Measurements from ENCODE around the gene CACNA1B.

Gene CACNA1B

DNA sequence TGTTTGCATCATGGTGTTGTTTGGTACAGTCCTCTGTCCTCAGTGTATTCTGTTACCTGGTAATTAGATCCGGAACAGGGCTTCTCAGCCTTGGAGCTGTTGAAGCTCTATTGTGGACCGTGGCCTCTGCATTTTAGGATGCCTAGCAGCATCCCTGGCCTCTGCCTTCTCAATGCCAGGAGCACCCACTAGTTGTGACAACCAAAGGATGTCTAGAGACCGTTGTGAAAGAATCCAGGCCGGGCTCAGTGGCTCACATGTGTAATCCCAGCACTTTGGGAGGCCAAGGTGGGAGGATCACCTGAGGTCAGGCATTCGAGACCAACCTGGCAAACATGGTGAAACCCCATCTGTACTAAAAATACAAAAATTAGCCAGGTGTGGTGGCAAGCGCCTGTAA is 159.6 kb downstream of the CACNA1B start:
- DNase-seq (ENCODE audit: low read depth in 3 of 3) = no peak

DNA sequence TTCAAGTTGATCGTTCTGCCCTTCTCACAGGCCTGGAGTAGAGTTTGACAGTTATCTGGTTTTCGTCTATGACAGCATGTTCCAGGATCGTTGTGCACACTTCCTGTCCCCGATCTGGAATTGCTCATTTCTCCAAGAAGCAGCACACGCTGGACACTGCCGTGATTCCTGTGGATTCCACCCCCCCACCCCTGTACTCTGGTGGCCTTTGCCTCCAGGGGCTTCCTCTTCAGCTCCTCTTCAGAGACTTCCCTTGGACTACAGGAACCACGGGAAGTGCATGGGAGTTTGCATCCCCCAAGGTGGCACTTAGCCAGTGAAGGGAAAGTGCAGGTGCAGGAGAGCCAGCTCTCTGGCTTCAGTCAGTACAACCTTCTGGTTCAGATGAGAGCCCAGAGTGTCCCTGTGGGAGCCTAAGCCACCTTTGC is 160.7 kb downstream of the CACNA1B start:
- DNase-seq (ENCODE audit: low read depth in 3 of 3) = no peak

DNA sequence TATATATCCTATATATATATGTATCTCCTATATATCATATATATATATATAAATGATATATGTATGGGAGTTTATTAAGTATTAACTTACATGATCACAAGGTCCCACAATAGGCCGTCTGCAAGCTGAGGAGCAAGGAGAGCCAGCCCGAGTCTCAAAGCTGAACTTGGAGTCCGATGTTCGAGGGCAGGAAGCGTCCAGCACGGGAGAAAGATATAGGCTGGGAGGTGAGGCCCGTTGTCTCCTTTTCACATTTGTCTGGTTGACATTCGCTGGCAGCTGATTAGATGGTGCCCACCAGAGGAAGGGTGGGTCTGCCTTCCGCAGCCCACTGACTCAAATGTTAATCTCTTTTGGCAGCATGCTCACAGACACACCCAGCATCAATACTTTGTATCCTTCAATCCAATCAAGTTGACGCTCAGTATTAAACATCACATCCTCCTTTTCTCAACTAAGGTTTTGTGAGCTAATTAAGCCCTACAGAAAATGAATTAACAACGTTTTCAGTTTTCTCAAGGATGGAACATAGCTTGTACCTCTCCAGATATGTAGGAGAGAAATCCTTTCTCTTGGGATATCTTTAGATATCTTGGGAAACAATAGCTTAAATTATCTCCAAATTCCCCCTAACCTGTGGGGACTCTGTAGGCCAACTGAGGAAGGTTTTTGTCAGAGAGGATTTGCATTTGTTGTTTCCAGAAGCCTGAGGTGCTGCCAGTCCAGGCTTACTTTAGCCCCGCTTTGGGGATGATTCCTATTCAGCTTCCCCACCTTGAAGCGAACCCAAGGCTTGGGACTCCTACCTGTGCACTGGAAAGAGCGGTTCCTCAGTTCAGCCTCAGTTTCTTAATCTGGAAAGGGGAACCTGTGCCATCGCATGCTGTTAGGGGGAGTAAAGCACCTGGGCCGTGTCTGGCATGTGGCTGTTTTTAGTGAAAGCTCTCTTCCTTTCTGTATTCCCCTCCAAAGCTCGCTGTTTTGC is 163.2 kb downstream of the CACNA1B start:
- no peak for DNase-seq (ENCODE audit: low read depth in 3 of 3)

DNA sequence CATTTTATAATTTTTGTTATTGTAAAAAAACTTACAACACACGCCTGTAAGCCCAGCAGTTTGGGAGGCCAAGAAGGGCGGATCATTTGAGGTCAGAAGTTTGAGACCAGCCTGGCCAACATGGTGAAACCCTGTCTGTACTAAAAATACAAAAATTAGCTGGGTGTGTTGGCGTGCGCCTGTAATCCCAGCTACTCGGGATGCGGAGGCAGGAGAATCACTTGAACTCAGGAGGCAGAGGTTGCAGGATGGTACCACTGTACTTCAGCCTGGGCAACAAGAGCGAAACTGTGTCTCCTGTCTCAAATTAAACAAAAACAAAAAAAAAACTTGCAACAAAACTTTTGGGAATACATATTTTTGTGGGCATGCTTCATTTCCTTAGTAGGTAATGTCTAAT is 164.6 kb downstream of the CACNA1B start:
- no peak for DNase-seq (ENCODE audit: low read depth in 3 of 3)

DNA sequence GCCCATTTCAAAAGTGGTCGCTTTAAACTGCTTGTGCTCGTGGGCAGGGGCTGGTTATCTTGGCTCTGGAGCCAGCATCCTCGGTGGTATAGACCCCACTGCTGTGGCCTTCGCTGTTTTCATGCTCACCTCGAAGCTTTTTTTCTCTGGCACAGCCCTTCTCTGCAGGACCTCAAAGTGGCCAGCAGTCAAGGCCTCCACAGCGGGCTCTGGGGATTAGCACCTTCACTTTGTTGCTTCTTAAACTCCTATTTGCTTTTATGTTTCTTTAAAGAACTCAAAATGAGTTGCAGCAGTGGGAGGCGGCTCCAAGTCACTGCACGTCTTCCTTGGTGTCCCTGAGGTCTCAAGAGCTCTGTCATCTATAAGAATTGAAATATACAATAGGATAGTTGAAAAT is 165.1 kb downstream of the CACNA1B start:
- DNase-seq (ENCODE audit: low read depth in 3 of 3) = no peak

DNA sequence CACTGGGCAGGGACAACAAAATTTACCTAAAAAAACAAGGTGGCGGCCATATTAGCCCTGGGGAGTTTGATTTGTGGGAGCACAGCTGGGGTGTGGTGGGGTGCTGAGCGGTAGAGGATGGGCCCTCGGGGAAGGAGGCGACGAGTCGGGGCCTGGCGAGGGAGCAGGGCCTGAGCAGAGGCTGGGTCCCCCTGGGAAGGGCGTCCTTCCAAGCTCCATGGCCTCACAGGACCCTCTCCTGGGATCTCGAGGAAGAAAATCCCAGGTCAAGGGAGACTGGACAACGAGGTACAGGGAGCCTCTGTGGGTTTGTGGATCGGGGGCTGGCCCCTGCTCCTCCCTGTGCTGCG is 165.5 kb downstream of the CACNA1B start:
- DNase-seq (ENCODE audit: low read depth in 3 of 3) = no peak

DNA sequence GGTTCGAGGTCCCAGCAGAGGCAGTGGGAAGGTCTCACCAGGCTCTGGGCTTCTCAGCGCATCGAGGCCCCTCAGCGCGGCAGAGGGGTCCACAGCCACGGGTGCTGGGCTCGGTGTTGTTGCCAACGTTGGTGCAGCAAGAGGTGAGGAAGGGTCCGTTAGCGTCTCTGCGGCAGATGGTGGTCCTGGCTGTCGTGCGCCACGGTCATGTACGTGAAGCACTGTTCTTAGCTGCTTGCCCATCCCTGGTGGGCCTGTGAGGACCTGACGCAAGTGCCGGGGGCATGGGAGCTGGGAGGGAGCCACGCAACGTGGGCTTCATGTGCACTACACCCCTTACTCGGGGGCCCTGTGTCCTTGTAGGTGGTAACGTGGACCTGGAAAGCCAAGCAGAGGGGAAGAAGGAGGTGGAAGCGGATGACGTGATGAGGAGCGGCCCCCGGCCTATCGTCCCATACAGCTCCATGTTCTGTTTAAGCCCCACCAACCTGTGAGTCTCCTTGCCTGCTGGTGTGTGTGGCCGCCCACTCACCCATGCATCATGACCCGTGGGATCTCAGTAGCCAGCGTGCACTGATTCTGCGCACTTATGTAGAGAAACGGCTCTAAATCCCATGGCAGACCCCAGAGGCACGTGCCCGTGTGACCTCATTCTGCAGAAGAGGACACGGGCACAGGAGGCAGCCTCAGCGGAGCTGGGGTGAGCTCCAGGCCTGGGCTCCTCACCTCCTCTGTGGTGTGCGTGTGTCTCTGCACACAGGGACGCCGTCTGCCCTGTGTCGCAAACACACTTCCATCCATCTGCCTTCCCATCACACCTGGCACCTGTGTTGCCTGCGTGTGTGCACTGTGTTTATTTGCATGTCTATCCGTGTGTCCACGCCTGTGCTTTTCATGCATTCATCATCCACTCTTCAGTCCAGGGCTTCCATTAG is 166.1 kb downstream of the CACNA1B start:
- DNase-seq (ENCODE audit: low read depth in 3 of 3) = no peak

DNA sequence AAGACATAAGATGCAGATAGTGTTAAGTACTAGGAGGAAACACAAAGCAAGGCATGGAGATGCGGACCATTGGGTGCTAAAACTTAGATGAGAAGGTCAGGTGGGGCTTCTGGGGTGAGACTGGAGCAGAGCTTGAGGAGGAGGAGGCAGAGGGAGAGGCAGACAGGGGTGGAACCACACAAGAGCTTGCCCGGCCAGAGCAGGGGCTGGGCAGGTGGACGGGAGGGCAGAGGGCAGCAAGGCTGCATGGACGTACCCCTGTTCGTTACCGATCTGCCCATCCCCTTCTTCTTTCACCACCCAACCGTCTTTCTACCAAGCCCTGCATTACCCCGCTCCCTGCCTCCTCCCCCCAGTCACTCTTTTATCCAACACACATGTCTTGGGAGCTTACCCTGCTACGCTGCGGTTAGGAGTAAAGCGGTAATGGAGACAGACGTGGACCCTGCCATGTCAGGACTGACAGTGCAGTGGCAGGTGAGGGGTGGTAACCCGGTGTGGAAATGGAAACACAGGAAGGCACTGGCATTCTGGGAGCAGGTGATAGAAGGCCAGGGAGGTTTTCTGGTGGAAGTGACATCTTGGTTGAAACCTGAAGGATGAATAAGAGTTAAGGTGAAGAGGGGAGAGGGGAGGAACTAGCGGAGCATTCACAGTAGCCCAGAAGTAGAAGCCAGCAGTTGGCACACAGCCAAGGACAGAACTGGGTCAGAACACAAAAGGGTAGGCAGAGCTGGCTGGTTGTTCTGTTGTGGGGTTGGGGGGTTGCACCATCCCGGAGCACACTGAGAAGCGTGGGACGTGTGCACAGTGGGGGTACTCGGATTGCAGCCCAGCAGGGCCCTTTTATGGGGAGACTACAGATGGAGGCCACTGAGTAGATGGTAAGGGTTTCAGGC is 167.2 kb downstream of the CACNA1B start:
- no peak for DNase-seq (ENCODE audit: low read depth in 3 of 3)

DNA sequence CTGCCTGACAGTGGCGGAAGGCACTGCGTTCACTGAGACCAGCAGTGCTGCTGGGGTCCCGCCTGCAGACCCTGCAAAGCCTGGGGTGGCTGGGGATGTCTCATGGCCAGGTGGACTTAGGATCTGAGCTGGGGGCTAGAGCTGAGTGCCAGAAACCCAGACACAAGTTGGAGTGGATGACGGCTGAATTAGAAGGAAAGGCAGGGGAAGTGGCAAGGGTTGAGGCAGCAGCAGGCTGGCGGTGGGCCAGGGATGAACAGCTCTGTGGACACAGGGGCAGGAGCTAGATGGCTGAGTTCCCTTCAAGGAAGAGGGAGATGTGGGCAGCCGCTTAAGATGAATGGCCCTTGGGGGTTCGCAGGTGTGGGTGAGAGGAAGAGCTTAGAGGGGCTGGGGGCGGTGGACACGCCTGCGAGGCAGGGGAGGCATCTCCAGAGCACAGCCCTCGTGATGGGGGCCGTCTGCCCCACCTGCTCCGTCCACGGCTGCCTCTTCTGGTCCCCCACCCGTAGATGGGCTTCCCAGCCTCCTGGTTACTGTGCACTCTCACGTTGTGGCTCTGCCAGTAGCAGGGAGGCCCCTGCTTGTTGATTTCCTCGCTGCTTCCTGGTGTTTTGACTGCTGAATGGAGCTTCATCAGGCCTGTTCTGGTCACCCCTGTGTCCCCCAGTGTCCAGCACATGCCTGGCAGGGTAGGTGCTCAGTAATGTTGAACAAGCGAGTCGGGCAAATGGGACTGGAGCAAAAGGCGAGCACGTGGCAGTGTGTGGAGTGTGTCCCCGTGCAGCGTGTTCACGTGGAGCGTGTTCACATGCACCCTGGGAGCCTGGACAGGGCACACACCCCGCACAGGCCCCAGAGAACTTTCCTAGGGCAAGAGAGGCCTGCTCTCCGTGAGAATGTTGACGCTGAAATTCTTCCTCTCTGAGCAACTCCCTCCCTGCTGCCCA is 168.2 kb downstream of the CACNA1B start:
- no peak for DNase-seq (ENCODE audit: low read depth in 3 of 3)

DNA sequence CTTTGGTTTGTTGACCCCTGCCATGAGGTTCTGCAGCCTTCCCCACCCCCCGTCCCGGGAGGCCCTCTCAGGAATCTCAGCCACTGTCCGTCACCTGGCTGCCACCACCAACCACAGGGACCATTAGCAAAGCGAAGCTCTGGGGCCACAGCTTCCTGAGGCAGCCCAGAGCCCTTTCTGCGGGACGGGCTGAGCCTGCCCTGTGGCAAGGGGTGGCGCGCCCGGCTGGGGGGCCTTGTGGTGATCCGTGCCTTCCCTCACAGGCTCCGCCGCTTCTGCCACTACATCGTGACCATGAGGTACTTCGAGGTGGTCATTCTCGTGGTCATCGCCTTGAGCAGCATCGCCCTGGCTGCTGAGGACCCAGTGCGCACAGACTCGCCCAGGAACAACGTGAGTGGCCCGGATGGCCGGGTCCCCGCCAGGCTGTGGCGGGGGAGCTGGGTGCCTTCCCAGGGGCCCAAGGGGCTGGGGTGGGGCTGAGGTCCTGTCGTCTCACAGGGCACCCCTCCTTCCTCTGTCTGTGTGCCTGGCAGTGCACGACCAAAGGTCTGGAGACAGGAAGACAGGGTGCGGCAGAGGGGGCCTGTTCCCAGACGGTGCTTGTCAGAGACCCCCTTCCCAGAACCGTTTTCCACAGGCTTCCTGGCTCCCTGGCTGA is 169.2 kb downstream of the CACNA1B start:
- no peak for DNase-seq (ENCODE audit: low read depth in 3 of 3)

DNA sequence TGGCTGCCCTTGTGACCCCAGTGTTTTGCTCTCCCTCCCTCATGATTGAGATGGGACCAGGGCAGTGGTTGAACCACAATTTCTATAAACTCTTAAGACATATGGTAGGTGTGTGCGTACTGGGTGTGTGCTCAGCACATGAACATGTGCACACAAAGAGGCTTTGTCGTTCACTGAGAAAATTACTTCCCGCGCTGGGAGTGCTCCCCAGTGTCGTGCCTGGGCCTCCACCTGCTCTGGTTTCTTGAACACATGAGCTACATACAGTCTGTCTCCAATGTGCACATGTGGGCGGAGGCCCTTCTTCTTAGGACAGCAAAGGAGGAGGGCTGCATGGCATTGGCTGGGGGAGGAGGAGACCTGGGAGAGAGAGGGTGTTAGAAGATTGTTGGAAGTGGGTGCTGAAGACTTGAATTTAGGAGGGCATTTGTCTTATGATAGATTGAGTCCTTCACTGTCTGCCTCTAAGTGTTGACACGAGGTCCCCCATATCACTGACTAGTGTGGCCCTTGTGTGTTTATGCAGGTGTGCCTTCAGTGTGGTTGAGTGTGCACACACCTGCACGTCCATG is 170.0 kb downstream of the CACNA1B start:
- DNase-seq (ENCODE audit: low read depth in 3 of 3) = no peak

DNA sequence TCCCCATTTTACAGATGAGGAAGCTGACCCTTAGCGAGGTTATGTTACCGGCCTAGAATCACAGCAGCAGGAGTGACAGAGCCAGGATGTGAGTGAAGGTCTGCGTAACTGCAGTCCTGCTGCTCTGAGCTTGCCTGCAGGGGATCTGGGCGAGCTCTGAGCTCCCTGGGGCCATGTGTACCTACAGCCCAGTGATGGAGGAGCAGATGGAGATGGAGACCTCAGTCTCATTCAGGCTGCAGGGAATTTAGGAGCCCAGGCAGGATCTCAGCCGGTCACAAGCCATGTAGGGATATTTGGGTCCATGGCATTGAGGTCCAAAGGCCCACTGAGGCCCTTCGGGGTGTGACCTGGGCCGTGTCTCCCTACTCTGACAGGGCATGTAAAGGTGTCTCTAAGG is 170.6 kb downstream of the CACNA1B start:
- DNase-seq (ENCODE audit: low read depth in 3 of 3) = no peak

DNA sequence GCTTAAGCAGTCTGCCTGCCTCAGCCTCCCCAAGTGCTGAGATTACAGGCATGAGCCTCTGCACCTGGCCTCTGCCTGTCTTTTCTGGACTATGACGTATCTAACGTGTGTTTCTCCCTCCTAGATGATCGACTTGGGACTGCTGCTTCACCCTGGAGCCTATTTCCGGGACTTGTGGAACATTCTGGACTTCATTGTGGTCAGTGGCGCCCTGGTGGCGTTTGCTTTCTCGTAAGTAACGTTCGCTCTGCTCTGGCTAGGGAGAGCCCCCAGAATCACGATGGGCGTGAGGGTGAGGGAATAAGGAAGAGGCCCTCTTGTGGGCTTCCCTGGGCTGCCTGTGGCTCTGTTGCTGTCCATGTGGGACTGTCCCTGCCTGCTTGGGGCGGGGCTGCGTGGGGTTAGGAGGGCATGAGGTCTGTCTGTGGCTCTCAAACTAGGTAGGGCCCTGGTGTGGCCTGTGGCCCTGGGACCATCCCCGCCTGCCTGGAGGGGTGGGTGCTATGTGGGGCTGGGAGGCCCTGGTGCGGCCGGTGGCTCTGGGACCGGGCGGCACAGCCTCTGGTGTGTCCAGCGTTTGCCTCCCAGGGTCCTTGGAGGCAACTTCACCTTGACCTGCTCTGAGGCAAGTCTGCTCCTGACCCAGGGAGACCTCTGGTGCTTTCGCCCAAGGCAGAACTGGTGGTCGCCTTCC is 171.7 kb downstream of the CACNA1B start:
- DNase-seq (ENCODE audit: low read depth in 3 of 3) = no peak

DNA sequence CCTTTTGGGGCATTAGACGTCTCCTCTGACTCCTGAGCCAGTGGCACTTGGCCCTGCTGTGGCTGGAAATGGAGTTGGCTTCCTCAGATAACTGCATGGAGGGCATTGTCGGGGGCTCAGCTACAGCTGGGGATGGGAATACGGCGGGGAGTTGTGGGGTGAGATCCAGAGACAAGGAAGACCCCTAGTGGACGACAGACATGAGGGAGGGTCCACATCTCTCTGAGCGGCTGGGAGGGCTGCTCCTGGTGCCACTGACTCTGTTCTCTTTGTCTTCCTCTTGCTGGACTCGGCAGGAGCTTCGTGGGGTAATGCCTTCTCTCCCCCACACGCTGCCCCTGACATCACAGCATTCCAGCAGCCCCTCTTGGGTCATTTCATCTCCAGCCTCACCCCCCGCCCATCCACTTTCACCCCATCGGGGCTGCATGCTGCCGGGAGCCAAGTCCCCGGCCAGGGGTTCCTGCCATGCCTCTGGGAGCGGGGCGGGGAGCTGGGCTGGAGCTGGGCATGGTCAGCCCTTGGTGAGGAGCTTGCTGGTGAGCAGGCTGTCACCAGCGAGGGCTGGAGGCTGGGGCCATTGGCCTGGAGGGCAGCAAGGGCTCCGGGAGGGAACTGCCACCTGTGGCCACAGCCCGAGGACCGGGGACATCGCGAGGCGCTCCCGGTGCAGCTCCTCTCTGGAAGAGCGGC is 172.3 kb downstream of the CACNA1B start:
- no peak for DNase-seq (ENCODE audit: low read depth in 3 of 3)

DNA sequence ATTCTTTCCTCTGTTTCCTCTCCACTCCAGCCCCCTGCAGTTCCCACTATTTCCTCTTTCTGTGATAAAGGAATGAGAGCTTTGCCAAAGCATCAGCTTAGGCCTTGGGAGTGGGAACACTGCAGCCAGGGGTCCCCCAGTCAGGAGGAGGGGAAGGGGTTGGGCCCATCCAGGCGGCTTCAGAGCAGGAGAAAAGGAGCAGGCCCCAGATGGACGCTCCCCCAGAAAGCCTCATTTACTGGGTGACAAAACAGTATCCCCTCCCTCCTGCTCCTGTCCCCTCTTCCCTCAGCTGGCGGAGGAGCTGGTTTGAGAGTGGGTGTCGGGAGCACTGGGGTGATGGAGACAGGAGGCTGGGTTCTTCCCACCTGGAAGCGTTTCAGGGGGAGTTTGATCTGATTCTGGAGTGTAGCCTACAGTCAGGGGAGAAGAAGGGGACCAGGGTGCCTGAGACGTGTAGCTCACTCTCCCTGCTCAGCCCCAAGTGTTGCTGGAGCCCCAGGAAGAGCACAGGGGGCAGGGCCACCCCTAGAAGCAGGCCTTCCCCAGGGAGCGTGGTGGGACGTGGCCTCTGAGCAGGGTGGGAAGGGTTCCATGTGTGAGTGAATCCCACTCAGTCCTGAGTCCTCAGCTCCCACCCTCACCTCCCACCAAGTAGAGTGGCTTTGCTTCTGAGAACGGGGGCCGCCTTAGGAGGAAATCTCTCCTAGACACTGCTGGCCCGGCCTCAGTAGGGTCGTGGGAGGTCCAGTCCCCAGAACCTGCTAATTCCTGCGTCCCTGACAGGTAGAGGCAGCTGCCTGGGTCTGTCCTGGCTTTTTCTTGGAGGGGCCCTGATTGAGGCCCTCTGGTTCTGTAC is 173.1 kb downstream of the CACNA1B start:
- no peak for DNase-seq (ENCODE audit: low read depth in 3 of 3)

DNA sequence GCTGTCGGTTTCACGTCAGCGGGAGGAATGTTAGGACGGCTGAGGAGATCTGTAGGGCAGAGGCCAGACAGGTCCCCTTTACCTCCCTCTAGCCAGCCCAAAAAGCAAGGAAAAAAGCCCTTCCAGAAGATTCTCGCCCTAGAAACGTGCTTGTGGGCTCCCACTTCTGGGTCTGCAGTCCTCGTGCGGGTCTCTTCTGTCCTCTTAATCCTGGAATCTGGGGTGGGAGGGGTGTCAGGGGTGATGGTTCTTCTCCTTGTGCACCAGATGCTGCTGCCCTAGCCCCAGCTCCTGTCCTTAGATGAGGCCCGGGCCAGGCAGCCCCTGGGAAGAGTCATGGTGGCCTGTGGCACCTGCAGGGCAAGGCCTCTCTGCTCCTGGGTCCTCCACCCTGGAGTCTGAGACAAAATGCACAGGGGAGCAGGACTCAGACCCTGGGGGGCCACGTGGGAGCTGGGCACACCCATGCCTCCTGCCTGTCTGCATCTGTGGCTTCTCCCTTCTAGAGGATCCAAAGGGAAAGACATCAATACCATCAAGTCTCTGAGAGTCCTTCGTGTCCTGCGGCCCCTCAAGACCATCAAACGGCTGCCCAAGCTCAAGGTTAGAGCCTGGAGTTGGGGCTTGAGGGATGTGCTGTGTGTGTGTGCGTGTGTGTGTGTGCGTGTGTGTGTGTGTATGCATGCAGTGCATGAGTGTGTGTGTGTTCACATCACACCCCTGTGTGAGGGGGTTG is 174.2 kb downstream of the CACNA1B start:
- no peak for DNase-seq (ENCODE audit: low read depth in 3 of 3)

DNA sequence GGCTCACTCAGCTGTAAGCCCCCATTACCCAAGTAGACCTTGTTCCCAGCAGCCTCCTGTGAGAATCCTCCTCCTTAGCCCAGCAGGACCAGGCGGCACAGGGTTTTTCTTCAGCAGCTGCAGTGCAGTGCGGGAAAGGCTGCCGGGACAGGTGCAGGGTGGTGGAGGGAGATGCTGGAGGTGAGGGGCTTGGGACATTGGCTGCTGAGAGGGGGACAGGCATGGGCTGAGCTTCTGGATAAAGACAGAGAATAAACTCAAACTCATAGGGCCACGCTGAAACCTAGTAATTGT is 174.7 kb downstream of the CACNA1B start:
- DNase-seq (ENCODE audit: low read depth in 3 of 3) = no peak

Data from stimulated activated CD4-positive, alpha-beta T cell treated with anti-CD3 and anti-CD28 coated beads, TNF-alpha, amount 100 ng/mL, for 4 hours (primary cell).